ENCODE results near the gene OPCML. TPM values are rescaled to one million over a fixed set of nuclear protein-coding genes. Genes with fewer than 3 reads are reported as not detected.

Gene OPCML
- total RNA-seq, 1 donor from 2014 or later, result 0.10 TPM

- no peak for DNase-seq (ENCODE audit: low spot score)
Observed at GRCh38 chr11:132669949-132670348, 862.4 kb downstream of the OPCML start.

DNA sequence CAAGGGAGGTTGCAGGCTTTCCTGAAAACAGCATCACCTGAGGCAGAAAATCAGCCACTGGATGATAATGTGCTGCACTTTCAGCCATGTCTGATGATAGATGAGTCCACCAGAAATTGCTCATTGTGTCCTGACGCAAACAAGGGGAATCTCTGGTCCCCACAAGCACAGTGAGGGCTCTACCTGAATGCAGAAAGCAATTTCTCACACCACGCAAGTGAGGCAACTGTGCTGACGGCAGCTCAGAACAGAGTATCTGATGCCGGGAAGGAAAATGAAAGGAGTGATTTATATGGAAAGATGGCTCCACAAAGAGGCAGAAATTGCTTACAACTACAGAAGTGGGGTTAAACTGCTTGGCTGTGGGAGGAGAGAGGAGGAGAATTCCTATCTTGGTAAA, 867.1 kb downstream of the OPCML start:
- no peak for DNase-seq (ENCODE audit: low spot score)

DNA sequence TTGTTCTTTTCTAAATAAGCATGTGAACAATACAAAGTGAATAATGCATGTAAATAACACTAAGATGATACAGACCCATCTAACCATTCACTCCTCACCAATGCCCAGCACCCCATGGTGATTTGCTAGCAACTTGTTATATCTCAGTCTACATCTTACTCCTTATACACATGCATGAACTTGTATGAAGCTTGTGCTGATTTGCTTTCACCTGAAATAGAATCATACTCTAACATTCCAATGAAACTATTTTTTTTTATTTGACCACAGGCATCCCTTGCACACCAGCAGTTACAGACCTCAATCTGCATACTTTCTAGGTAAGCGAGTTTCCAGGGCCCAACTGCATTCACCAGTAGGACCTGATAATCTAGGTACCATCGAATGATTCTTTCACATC, 873.6 kb downstream of the OPCML start:
- DNase-seq (ENCODE audit: low spot score), result no peak

DNA sequence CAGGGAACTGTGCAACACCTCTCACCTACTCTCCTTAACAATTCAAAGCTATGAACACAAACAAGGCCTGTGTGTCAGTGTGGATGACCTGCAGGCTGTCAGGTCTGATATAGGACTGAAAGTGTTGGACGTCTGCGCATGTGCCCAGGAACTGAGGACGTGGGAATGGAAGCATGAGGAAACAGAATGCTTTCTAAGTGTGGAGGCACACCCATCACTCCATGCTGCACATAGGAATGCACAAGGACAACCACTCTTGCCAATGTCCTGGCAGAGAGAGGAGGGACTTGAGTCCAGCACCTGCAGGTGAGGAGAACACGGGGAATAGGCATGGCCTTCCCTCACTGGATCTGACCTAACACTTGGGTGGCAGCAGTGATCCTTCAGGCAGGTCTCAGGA, 874.3 kb downstream of the OPCML start:
- no peak for DNase-seq (ENCODE audit: low spot score)

GRCh38 chr11:132655187-132655855, 877.0 kb downstream of the OPCML start:
- DNase-seq (ENCODE audit: low spot score), result no peak

DNA sequence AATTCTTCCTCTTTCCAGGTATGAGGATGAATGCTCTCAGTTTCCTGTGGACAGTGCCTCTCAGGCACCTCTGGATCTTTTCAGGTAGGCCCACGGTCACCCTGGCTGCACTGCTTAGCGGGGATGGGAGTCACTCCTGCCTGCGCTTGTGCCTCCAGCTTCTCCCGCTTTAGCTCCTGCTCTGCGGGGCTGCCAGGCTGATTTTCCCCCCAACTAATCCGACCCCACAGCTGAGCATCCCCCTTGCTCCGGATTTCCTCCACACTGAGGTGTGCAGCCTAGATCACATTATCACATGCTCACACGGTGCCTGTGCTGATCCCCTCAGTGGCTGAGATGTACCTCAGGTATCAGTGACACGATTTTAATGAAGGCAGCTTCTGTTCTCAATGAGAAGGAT, 879.1 kb downstream of the OPCML start:
- no peak for DNase-seq (ENCODE audit: low spot score)

DNA sequence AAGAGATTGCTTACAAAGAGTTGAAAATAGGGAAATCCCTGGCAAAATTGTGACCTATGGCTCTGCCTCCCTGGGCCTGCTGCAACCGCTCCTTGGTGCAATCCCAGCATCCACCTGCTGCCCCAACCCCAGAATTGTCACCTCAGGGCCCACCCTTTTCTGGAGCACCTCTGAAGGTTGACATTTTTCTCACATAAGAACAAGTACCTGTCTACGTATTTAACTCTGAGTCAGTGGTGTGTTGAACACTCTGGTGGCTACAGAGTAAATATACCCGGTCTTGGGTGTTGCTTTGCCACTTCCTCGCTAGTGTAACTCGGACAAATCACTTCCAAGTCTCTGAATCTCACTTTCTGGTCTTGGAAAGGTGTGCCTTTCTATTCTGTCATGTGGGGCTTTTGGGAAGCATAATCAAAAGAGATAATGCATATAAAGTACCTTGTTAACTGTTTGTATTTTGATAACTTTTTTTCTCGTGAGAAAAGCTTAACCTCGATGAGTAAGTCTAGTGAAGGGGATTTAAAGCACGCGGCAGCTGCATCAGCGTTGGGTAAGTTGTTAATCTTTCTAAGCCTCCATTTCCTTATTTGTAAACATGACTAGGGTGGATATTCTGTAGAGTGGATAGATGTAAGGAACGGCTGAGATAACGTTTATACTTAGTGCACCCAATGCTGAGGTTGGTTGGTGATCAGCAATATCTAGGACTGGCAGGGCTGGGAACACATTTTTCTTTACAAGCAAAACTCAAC, 881.2 kb downstream of the OPCML start:
- no peak for DNase-seq (ENCODE audit: low spot score)

GRCh38 chr11:132649277-132649676, 883.0 kb downstream of the OPCML start:
- DNase-seq (ENCODE audit: low spot score), result no peak

GRCh38 chr11:132648851-132649250, 883.5 kb downstream of the OPCML start:
- DNase-seq (ENCODE audit: low spot score), result no peak

DNA sequence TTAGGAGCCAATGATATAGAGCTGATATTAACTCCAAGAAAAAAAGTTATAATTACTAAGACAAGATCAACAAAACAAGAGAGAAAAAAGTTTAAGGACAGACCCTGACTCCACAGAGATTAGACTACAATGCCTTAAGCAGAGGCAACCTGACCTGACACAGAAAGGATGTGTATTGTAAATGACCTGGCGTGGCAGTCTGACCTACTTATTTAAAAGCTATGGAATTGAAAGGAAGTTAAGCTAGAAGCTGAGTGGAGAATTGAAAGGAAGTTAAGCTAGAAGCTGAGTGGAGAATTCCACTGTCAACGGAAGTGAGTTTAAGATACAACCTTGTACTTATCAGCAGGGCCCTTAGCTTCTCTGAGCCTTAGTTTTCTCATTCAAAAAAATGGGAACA, 885.4 kb downstream of the OPCML start:
- no peak for DNase-seq (ENCODE audit: low spot score)

DNA sequence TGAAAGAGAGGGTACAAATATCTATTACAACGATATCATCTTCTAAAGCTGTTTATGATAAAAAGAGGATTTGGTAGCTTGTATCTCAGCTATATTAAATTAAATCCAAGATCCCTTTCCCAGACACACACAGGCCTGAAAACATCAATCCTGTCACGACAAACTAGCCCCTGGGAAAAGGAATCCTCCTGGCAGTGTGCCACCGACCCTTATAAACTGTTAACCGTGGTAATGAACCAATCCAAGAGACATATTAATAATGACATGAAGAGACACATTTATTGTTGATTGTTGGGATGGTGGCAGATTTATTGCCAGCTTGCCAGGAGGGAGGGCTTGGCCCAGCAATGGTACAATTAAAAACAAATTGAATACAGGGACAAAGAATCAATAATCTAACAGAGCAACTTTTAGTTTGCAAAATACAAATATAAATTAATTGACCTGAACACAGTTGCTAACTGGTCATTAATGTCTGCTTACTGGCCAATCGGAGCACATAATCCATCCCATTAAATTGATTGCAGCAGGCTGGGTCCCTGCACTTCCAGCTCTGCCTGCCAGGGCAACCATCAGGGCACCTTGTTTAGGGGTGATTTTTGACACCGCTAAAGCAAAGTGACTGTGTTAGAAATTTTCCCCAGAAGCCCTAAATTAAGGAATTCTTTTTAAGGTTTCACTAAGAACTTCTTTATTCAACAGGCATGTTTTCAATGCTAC, 887.6 kb downstream of the OPCML start:
- no peak for DNase-seq (ENCODE audit: low spot score)

GRCh38 chr11:132643239-132643638, 889.1 kb downstream of the OPCML start:
- no peak for DNase-seq (ENCODE audit: low spot score)

GRCh38 chr11:132640952-132641351, 891.3 kb downstream of the OPCML start:
- no peak for DNase-seq (ENCODE audit: low spot score)

GRCh38 chr11:132639986-132640385, 892.3 kb downstream of the OPCML start:
- no peak for DNase-seq (ENCODE audit: low spot score)

DNA sequence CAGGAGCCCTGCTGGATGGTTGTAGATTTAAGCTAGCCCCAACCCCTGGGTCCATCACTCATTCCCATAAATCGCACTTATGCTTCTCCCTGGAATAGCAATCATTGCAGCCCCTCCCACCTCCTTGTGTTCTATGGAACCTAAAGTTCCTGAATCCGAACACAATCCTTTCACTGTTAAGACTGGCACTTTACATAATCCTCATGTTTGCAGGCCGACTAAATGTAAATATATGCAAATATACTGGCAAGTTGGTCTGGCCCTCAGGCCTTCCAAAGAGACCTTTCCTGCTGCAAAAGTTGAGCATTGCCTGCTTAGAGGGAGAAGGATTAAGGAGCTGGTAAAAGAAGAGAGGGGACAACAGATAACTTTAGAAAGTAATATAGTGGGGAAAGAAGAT, 892.9 kb downstream of the OPCML start:
- DNase-seq (ENCODE audit: low spot score), result no peak

- DNase-seq (ENCODE audit: low spot score), result no peak
Observed at GRCh38 chr11:132638423-132638822, 893.9 kb downstream of the OPCML start.

DNA sequence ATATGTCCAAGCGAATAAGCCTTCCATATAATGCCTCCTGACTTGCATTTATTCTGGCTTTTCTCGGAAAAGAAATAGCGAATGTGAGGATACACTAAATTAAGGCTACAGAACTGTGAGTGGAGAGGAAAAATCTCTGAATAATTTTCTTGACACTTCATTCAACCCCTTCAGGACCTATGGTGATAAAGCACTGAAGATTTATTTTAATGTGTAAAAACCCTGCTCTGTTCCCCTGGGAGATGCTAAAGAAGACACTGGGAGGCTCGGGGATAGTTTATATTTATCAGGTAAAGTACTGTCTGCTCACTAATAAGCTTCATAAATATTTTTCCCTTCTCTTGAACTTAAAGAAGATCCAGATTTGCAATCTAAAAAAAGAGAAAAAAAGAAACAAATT, 895.8 kb downstream of the OPCML start:
- no peak for DNase-seq (ENCODE audit: low spot score)

DNA sequence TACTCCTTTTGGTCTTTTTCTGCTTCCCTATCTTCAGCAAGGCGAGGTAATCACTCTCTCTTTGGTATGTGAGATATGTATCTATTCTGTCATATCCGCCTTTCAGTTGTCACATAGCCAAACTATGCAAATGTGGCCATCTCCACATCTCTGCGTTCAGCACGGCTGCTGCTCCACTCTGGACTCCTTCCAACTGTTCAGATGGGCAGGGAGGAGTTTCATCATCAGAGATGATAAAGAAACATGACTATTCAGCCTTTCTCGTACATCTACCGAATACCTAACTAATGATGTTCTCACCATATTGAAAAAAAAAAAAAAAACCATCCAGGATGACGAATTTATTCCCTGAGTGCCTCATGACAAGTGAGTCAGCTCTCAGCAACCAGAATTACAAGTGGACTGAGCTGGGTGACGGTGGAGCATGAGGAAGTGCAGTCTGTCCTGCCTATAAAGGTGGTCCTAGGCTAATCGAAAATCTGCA, 899.6 kb downstream of the OPCML start:
- DNase-seq (ENCODE audit: low spot score), result peak; percentile 55

GRCh38 chr11:132631989-132632388, 900.3 kb downstream of the OPCML start:
- no peak for DNase-seq (ENCODE audit: low spot score)

GRCh38 chr11:132627981-132628380, 904.3 kb downstream of the OPCML start:
- no peak for DNase-seq (ENCODE audit: low spot score)

DNA sequence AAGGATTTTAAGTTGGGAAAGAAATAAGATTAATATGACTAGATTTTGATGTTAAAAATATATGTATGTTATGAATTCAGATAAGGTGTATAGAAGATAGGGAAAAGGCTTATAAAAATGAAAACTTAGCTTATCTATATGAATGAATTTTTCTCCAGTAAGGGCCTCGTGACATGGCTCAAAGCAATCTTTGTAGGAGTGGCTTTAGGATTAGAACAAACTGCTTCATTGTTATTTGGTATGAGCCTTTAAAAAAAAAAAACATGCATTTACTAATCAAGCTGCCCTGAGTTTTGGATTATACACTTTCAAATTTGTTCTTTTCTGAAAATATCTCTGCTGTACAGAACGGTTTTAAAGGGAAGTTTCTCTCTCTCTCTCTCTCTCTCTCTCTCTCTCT, 905.9 kb downstream of the OPCML start:
- no peak for DNase-seq (ENCODE audit: low spot score)

DNA sequence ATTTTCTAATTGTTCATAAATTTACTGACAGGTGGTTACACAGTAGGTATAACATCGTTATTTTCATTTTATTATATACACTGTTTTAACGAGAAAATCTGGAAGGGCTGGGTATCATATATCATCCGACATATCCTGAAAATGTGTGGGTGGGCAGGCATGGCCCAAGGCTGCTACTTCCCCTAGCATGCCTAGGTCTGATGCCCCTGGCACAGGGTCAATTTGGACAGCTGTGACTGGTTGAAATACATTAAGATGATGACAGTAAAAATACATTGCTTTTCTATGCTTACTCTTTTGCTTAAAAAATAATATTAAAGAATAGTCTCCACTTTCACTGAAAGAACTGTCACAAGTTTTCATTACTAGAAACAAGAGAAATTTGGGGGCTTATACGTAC, 908.8 kb downstream of the OPCML start:
- DNase-seq (ENCODE audit: low spot score), result no peak
